Pulmonary artery endothelial cell (primary cell): ENCODE results near the gene KIF1B. TPM values are rescaled to one million over a fixed set of nuclear protein-coding genes. Genes with fewer than 3 reads are reported as not detected.
"Not testable (repeated sequence)": the region's sequence is repeated elsewhere in the genome, so short reads cannot be mapped to it uniquely, and the experiment has no call there.

Source experiments
- DNase-seq: peaks from one replicate; pipeline ENCODE4 v3.0.0-alpha.2; 2011; ENCODE audit warnings: low read depth, low spot score
- total RNA-seq: library from RNA; depleted of rRNA; stranded (reverse); fragments of >200 nt; gene quantifications from 2 replicates; pipeline ENCODE4 v1.2.3, GENCODE V29; 2014

KIF1B gene
- total RNA-seq, 1 donor from 2014 or later: 28.0 TPM

- no peak for DNase-seq
Observed at GRCh38 chr1:10424651-10425050, 214.3 kb downstream of the KIF1B start.

DNA sequence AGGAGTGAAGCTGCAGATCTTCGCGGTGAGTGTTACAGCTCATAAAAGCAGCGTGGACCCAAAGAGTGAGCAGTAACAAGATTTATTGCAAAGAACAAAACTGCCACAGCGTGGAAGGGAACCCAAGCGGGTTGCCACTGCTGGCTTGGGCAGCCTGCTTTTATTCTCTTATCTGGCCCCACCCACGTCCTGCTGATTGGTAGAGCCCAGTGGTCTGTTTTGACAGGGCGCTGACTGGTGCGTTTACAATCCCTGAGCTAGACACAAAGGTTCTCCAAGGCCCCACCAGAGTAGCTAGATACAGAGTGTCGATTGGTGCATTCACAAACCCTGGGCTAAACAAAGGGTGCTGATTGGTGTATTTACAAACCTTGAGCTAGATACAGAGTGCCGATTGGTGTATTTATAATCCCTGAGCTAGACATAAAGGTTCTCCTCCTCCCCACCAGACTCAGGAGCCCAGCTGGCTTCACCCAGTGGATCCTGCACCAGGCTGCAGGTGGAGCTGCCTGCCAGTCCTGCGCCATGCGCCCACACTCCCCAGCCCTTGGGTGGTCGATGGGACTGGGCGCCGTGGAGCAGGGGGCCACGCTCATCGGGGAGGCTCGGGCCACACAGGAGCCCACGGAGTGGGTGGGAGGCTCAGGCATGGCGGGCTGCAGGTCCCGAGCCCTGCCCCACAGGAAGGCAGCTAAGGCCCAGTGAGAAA, 215.6 kb downstream of the KIF1B start:
- not testable (repeated sequence) for DNase-seq

DNA sequence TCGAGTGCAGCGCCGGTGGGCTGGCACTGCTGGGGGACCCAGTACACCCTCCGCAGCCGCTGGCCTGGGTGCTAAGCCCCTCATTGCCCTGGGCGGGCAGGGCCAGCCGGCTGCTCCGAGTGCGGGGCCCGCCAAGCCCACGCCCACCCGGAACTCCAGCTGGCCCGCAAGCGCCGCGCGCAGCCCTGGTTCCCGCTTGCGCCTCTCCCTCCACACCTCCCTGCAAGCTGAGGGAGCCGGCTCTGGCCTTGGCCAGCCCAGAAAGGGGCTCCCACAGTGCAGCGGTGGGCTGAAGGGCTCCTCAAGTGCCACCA, 216.1 kb downstream of the KIF1B start:
- DNase-seq: not testable (repeated sequence)

DNA sequence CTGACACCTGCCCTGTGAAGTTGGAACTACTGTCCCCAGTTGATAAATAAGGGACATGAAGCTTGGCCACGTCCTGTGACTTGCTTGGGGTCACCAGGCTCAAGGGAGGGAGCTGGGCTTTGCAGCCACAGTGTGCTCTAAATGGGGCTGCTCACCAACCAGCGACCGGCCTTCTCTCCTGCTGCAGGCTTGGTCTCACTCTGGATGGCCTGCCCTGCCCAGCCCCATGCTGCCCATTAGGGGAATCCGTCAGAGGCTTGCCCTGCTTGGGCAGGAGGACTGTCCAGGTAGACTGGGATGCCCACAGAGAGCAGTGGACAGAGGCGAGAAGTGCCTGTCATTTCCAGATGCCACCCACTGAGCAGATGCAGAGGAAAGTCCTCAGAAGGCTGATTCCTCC, 218.6 kb downstream of the KIF1B start:
- DNase-seq: no peak

DNA sequence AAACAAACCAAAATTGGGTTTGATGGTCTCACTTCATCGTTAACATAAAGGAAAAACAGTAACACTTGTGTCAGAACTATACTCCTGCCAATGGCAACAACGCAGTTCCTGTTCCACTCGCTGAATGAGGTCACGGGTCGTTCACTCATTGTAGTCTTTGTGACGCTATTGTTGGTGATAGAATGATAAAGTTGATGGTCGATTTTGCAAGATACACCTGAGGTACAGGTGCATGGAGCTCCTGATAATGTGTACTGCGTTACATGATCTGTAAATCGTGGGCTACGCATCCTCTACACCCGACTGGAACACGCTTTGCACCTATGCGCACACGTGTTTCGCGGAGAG, 219.5 kb downstream of the KIF1B start:
- peak; percentile 66 for DNase-seq

- peak; percentile 32 for DNase-seq
Observed at GRCh38 chr1:10430216-10431069, 220.1 kb downstream of the KIF1B start, which contains the start of gene CENPS. Gene CENPS, plus strand, starts transcription at chr1:10430433. Its CDS starts 85 bp downstream, at chr1:10430518.

Other genes starting within 250 kb of the KIF1B start
- 0.26 TPM in 1 of 2 replicates, not detected in the other for gene RBP7, start 213.3 kb upstream of the KIF1B start, total RNA-seq
- gene UBE4B, start 177.6 kb upstream of the KIF1B start, total RNA-seq: 17.3 and 24.2 TPM in 2 replicates
- 286 and 352 TPM in 2 replicates for gene PGD, start 188.5 kb downstream of the KIF1B start, total RNA-seq
- 11.1 and 13.8 TPM in 2 replicates for gene CENPS, start 219.9 kb downstream of the KIF1B start, total RNA-seq
- 0.13 TPM in 1 of 2 replicates, not detected in the other for gene CORT, start 239.5 kb downstream of the KIF1B start, total RNA-seq